Measurements from ENCODE around the gene TUBG1.
"Not testable (repeated sequence)": the region's sequence is repeated elsewhere in the genome, so short reads cannot be mapped to it uniquely, and the experiment has no call there.

Gene TUBG1

DNA sequence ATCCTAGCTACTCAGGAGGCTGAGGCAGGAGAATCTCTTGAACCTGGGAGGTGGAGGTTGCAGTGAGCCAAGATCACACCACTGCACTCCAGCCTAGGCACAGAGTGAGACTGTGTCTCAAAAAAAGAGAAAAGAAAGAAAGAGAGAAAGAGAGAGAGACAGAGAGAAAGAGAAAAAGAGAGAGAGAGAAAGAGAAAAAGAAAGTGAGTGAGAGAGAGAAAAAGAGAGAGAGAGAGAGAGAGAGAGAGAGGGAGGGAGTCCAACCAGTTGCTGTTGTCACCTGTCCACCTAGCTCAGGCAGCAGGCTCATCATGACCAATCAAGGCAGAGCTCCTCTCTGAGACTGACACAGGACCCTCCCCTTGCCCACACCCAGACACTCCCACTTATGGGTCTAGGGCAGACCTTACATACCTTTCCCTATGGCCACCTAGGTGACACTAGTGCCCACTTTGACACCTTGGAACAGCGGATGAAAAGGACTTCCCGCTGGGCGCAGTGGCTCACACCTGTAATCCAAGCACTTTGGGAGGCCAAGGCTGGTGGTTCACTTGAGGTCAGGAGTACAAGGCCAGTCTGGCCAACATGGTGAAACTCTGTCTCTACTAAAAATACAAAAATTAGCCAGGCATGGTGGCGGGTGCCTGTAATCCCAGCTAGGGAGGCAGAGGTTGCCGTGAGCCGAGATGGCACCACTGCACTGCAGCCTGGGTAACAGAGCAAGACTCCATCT lies 17.7 kb downstream of the TUBG1 start:
- not testable (repeated sequence) for H3K9ac ChIP-seq (ENCODE audit: low read depth, low read length); H3K4me1 ChIP-seq (ENCODE audit: insufficient read depth, low read length); H3K36me3 ChIP-seq (ENCODE audit: insufficient read depth, low read length); H3K9me3 ChIP-seq (ENCODE audit: control insufficient read depth, insufficient read depth, low read length)

DNA sequence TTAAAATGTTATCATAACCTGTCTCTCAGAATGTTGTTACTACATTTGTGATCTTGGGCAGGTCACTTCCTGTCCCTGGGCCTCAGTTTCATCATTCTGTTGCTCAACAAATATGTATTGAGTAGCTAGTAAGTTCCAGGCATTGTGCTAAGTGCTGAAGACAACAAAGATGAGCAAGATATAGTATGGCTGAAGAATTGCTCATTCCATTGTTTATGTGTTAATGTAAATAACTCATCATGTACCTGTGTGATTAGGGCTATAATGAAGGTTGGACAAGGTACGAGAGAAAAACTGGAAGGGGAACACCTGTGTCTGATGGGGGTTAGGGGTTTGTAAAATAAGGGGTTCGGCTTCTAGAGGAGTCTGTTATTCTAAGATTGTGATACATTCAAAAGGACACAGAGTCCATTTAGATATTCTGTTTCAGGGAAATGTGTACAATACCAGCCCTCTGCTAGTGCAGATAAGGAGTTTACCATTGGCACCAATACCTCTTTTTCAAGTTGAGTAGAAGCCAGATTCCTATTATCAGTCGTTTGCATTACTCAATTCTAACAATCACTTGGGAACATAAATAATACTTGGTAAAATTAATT lies 20.0 kb downstream of the TUBG1 start:
- Histone ChIP-seq H3K4me1 (ENCODE audit: insufficient read depth, low read length) (no peaks in the 10 kb centered on the region), H3K9ac (ENCODE audit: low read depth, low read length) (no peak overlapping the region), H3K36me3 (ENCODE audit: insufficient read depth, low read length) (no peaks in the 10 kb centered on the region), H3K9me3 (ENCODE audit: control insufficient read depth, insufficient read depth, low read length) (no peaks in the 10 kb centered on the region)

DNA sequence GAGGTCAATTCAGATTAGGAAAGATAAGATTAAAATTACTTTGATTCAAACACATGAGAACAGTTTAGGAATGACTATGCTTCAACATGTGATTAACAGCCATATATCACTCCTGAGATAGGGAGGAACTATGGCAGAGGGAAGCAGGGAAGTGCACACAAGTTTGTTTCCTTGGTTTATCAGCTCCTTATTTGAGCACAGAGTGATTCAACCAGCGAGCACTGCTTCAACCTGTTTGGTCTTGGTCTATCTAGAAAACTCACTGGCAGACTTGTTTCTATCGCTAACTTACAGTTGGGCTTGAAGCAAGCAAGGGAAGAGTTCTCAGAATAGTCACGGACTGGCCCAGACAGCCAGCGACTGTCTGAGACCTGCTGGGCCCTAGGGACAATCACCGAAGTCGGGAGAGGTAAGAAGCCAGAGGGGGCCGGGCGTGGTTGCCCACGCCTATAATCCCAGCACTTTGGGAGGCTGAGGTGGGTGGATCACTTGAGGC lies 23.5 kb downstream of the TUBG1 start:
- Histone ChIP-seq H3K4me1 (ENCODE audit: insufficient read depth, low read length) (no peaks in the 10 kb centered on the region), H3K9ac (ENCODE audit: low read depth, low read length) (no peak overlapping the region), H3K9me3 (ENCODE audit: control insufficient read depth, insufficient read depth, low read length) (no peaks in the 10 kb centered on the region)

DNA sequence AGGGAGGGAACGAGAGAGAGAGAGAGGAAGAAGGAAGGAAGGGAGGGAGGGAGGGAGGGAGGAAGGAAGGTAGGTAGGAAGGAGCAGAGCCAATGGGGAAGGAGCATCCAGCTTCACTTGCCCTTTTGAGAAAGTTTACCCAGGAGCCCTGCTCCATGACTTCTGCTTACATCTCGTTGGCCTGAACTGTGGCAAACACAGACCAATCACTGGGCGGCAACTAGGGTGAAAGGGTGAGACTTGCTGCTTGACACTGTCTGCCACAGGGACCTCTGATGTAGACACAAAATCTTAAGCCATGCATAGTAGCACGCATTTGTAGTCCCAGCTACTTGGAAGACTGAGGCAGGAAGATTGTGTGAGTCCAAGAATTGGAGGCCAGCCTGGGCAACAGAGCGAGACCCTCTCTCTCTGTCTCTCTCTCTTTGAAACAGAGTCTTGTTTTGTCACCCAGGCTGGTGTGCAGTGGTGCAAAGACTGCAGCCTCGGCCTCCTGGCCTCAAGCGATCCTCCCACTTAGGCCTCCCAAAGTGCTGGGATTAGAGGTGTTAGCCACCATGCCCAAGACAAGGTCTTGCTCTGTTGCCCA lies 30.1 kb downstream of the TUBG1 start:
- H3K9ac ChIP-seq (ENCODE audit: low read depth, low read length), result no peak overlapping the region

More for the DNA sequence above, 23.5 kb downstream of the TUBG1 start:
- no peaks in the 10 kb centered on the region for H3K36me3 ChIP-seq (ENCODE audit: insufficient read depth, low read length)

DNA sequence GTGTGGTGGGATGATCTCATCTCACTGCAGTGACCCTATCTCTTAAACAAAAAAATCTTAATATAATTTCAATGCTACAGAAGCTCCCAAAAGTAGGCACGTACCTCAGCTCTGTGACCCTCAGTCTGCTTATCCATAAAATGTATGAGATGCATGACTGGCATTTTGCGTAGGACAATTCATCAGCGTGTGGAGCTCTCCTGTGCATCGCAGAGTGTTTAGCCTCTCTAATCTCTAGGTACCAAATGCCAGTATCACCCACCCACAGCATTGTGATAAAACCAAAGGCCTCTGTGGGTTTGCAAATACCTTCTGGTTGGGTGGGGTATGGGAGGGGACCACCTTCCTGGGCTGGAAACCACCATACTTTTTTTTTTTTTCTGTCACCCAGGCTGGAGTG lies 30.6 kb downstream of the TUBG1 start:
- Histone ChIP-seq H3K36me3 (ENCODE audit: insufficient read depth, low read length) (no peaks in the 10 kb centered on the region), H3K9me3 (ENCODE audit: control insufficient read depth, insufficient read depth, low read length) (no peaks in the 10 kb centered on the region), H3K4me1 (ENCODE audit: insufficient read depth, low read length) (peaks cover 7% of the 10 kb centered on the region; the same call in 1 of the 2 replicates), H3K9ac (ENCODE audit: low read depth, low read length) (no peak overlapping the region)

More for the DNA sequence above, 30.1 kb downstream of the TUBG1 start:
- peaks cover 7% of the 10 kb centered on the region; the same call in 1 of the 2 replicates for H3K4me1 ChIP-seq (ENCODE audit: insufficient read depth, low read length)
- H3K9me3 ChIP-seq (ENCODE audit: control insufficient read depth, insufficient read depth, low read length), result no peaks in the 10 kb centered on the region
- no peaks in the 10 kb centered on the region for H3K36me3 ChIP-seq (ENCODE audit: insufficient read depth, low read length)

DNA sequence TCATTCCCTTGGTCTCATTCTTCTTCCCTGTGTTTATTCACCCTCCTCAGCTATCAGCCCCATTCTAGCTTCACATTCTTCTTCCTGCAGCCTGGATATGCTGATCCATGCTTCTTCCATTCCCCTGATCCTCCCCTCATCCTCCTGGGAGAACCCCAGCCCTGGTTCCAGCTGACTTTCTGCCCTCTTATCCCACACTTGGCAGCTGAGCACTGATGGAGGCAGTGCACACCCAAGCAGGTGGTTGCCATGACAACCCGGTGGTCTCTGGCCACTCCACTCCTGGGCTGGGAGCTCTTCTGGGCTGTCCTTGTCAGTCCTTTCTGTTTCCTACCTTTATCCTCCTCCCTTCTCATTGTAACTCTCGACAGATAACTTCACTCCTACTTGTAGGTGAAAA lies 32.9 kb downstream of the TUBG1 start:
- Histone ChIP-seq H3K9ac (ENCODE audit: low read depth, low read length) (no peak overlapping the region; the same call in 1 of the 2 replicates), H3K36me3 (ENCODE audit: insufficient read depth, low read length) (no peaks in the 10 kb centered on the region), H3K4me1 (ENCODE audit: insufficient read depth, low read length) (peaks cover 7% of the 10 kb centered on the region; the same call in 1 of the 2 replicates), H3K9me3 (ENCODE audit: control insufficient read depth, insufficient read depth, low read length) (no peaks in the 10 kb centered on the region)

DNA sequence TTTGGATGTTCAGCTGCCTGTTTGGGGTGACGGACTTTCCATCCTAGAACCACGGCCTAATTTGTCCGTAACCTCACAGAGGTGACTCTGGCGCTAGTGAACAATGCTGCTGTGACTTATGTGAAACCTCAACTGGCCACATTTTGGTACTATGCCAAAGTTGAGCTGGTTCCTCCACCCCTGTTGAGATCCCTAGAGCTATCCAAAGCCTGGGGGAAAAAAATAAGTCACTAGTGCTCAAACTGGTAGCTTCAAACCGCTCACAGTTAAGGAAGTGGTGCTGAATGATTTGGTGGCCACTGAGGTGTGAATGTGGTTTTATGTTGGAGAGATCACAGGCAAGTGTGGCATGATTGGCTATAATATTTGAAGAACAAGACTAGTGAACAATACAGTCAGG lies 38.3 kb downstream of the TUBG1 start:
- H3K9ac ChIP-seq (ENCODE audit: low read depth, low read length), result no peak overlapping the region
- no peaks in the 10 kb centered on the region for H3K9me3 ChIP-seq (ENCODE audit: control insufficient read depth, insufficient read depth, low read length)
- no peaks in the 10 kb centered on the region for H3K36me3 ChIP-seq (ENCODE audit: insufficient read depth, low read length)
- peaks cover 1% of the 10 kb centered on the region; the same call in 1 of the 2 replicates for H3K4me1 ChIP-seq (ENCODE audit: insufficient read depth, low read length)

DNA sequence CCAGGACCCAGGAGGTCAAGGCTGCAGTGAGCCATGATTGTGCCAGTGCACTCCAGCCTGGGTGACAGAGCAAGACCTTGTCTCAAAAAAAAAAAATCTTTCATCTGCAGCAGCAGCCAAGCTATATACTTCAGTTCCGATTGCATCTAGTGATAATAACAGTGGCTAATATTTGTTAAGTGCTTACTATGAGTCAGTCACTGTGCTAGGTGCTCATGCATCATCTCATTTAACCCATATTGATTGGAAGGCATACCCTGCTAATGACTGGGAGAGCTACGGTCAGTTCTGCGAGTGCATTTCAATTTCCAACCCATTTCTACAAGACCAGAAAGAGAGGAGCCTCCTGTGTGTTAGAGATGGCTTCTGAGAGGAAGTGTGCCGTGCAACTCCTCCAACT lies 41.9 kb downstream of the TUBG1 start:
- Histone ChIP-seq H3K9me3 (ENCODE audit: control insufficient read depth, insufficient read depth, low read length) (no peaks in the 10 kb centered on the region), H3K4me1 (ENCODE audit: insufficient read depth, low read length) (no peaks in the 10 kb centered on the region), H3K36me3 (ENCODE audit: insufficient read depth, low read length) (no peaks in the 10 kb centered on the region), H3K9ac (ENCODE audit: low read depth, low read length) (no peak overlapping the region)

DNA sequence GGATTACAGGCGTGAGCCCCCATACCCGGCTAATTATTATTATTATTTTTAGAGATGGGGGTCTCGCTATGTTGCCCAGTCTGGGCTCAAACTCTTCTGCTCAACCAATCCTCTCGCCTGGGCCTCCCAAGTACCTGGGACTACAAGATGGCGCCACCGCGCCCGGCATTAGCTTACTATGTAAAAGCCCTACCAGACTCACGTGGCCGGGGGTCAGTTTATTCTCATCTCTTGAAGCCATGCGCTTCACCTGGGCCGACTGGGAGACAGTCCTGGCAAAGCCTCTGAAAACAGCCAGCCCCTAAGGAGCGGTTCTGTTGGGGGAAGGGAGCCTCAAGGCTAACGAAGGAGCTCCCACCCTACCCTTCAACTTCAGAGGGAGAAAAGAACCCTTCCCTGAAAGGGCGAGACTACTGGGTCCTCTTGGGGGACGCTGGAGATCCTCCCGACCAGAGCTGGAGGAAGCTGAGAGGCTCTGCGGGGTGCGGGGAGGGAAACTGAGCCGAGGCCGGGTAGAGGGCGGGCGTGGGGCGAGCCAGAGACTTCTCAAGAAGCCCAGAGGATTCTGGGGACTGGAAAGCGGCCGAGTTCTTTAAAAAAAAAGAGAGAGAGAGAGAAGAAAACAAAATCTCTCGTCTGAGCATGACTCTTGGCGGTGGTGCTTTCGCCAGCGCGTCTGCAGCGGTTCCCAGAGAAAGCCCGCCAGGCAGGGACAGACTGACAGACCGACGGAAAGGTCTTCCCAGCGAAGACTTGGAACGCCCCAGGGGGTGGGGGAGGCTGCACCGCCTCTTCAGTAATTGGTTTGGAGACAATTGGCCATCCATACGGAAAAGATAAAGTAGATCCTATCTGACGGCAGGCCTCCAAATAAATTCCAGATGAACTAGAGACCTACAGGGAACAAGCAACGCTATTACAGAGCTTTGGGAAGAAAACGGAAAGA lies 44.0 kb downstream of the TUBG1 start:
- Histone ChIP-seq H3K36me3 (ENCODE audit: insufficient read depth, low read length) (no peaks in the 10 kb centered on the region), H3K9ac (ENCODE audit: low read depth, low read length) (peak overlapping the region; percentile 57), H3K4me1 (ENCODE audit: insufficient read depth, low read length) (no peaks in the 10 kb centered on the region)

DNA sequence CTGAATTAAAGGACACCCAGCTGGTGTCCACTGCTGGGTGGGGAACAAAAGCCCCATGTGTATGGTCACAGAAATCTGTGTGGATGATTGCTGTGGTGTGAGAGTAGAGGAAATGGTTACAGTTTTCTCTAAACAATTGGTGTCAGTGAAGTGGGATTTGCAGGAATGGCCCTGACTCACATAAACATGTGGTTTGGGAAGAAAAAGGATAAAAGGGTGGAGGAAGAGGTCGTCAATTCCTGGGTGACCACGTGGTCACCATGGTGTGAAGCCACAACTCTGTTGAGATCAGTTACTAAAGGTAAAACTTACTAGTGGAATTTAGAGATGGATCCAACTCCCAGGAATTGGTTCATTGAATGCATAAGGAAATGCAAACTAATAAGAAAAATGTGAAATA lies 46.0 kb downstream of the TUBG1 start:
- Histone ChIP-seq H3K9me3 (ENCODE audit: control insufficient read depth, insufficient read depth, low read length) (no peaks in the 10 kb centered on the region), H3K4me1 (ENCODE audit: insufficient read depth, low read length) (no peaks in the 10 kb centered on the region), H3K36me3 (ENCODE audit: insufficient read depth, low read length) (no peaks in the 10 kb centered on the region), H3K9ac (ENCODE audit: low read depth, low read length) (no peak overlapping the region)

More for the DNA sequence above, 44.0 kb downstream of the TUBG1 start:
- H3K9me3 ChIP-seq (ENCODE audit: control insufficient read depth, insufficient read depth, low read length), result no peaks in the 10 kb centered on the region

DNA sequence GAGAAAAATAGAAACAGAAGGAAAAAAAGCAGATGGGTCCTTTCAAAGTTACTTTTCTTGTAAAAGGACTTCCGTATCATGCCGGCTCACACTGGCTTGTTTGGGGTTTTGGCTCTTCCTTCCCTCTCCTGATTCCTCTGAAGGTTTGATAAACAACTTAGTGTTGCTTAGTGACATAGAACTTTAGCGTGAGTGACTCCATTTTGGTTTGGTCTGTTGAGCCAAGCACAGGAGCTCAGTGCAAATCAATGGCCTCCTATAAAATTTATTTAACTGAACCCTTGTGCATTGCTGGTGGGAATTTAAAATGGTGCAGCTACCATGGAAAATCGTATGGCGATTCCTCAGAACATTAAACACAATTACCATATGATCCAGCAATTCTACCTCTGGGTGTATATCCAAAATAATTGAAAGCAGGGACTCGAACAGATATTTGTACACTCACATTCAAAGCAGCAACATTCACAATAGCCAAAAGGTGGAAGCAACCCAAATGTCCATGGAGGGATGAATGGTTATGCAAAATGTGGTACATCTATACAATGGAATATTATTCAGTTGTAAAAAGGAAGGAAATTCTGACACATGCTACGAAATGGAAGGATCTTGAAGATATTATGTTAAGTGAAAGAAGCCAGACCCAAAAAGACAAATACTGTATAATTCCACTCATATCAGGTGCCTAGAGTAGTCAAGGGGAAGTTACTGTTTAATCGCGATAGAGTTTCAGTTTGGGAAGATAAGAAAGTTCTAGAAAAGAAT lies 48.5 kb downstream of the TUBG1 start:
- Histone ChIP-seq H3K9me3 (ENCODE audit: control insufficient read depth, insufficient read depth, low read length) (no peaks in the 10 kb centered on the region), H3K36me3 (ENCODE audit: insufficient read depth, low read length) (no peaks in the 10 kb centered on the region), H3K9ac (ENCODE audit: low read depth, low read length) (no peak overlapping the region), H3K4me1 (ENCODE audit: insufficient read depth, low read length) (no peaks in the 10 kb centered on the region)

DNA sequence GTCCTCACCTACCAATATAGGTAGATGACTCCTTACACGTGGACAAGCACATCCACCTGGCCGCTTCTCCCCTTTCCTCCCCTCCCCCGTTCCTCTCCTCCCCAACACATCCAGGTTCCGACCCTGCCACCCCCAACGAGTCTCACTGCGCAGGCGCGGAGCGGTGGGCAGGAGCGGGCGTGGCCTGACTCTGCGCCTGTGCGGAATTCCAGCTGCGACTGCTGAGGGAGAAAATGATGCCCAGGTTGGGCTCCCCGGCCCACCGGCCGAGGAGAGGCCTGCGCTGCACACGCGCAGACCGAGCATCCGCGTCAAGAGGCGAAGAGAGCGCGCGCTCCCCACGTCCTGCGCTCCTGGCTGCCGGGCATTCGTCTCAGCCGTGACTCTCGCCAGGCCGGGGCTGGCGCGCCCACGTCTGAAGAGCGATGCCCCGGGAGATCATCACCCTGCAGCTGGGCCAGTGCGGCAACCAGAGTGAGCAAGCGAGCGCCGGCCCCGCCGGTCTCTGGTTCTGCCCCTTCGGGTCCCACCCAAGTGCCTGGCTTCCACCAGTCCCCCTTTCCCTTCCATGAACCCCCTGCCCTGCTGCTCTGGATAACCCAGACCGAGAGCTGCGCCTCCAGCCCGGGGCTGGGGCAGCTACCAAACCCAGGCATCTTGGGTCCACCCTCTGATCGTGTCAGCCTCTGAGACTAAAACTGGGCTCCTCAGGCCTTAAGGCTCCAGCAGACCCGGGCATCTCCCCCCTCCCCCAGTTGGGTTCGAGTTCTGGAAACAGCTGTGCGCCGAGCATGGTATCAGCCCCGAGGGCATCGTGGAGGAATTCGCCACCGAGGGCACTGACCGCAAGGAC lies 49.8 kb downstream of the TUBG1 start, which contains the start of gene TUBG2:
Gene TUBG2, plus strand, starts transcription at position 206 of the 853 bp plus-strand sequence. Its CDS starts 220 bp downstream, at position 426.
- Histone ChIP-seq H3K4me1 (ENCODE audit: insufficient read depth, low read length) (no peaks in the 10 kb centered on the region), H3K9me3 (ENCODE audit: control insufficient read depth, insufficient read depth, low read length) (no peaks in the 10 kb centered on the region)

DNA sequence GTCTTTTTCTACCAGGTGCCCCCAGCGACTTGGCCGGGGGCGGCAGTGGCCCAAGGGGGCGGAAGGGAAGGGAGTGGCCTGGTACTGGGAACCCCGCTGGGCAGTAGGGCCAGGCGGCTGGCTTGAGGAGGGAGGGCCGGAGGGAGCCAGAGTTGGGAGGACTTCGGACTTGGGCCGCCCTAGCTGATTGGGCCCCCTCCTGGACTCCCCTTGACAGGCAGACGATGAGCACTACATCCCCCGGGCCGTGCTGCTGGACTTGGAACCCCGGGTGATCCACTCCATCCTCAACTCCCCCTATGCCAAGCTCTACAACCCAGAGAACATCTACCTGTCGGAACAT lies 50.4 kb downstream of the TUBG1 start:
- not testable (repeated sequence) for H3K9me3 ChIP-seq (ENCODE audit: control insufficient read depth, insufficient read depth, low read length); H3K4me1 ChIP-seq (ENCODE audit: insufficient read depth, low read length); H3K36me3 ChIP-seq (ENCODE audit: insufficient read depth, low read length)
- peak overlapping the region; percentile 63; the same call in 1 of the 2 replicates for H3K9ac ChIP-seq (ENCODE audit: low read depth, low read length)

More for the DNA sequence above, 49.8 kb downstream of the TUBG1 start, which contains the start of gene TUBG2:
- Histone ChIP-seq H3K9ac (ENCODE audit: low read depth, low read length) (peak within 1 kb of the TSS; percentile 63), H3K36me3 (ENCODE audit: insufficient read depth, low read length) (0 out of 2 replicates have a peak, but pooled peaks cover under 1% of the 10 kb centered on the region)
